ENCODE data around the gene CENPB. TPM values are rescaled to one million over a fixed set of nuclear protein-coding genes. Genes with fewer than 3 reads are reported as not detected.

The CENPB gene
- total RNA-seq, 1 donor from 2014 or later, result 87.7 TPM

GRCh38 chr20:3777716-3778629 lies 8.6 kb downstream of the CENPB start:
- peak overlapping the region; percentile 71 for H3K4me3 Mint-ChIP-seq (ENCODE audit: unreplicated experiment)
- peaks cover 25% of the 10 kb centered on the region for H3K4me1 Mint-ChIP-seq (ENCODE audit: unreplicated experiment)
- no peak for DNase-seq (ENCODE audit: extremely low spot score, unreplicated experiment)
- H3K27ac Mint-ChIP-seq (ENCODE audit: unreplicated experiment), result no peak overlapping the region
- H3K27me3 Mint-ChIP-seq (ENCODE audit: unreplicated experiment), result no peaks in the 10 kb centered on the region
- H3K36me3 Mint-ChIP-seq (ENCODE audit: unreplicated experiment), result no peaks in the 10 kb centered on the region
- no peaks in the 10 kb centered on the region for H3K9me3 Mint-ChIP-seq (ENCODE audit: unreplicated experiment)
- TF ChIP-seq, protein P1, sequence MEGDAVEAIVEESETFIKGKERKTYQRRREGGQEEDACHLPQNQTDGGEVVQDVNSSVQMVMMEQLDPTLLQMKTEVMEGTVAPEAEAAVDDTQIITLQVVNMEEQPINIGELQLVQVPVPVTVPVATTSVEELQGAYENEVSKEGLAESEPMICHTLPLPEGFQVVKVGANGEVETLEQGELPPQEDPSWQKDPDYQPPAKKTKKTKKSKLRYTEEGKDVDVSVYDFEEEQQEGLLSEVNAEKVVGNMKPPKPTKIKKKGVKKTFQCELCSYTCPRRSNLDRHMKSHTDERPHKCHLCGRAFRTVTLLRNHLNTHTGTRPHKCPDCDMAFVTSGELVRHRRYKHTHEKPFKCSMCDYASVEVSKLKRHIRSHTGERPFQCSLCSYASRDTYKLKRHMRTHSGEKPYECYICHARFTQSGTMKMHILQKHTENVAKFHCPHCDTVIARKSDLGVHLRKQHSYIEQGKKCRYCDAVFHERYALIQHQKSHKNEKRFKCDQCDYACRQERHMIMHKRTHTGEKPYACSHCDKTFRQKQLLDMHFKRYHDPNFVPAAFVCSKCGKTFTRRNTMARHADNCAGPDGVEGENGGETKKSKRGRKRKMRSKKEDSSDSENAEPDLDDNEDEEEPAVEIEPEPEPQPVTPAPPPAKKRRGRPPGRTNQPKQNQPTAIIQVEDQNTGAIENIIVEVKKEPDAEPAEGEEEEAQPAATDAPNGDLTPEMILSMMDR (IDR thresholded peaks at IDR 0.05), result no peak

DNA sequence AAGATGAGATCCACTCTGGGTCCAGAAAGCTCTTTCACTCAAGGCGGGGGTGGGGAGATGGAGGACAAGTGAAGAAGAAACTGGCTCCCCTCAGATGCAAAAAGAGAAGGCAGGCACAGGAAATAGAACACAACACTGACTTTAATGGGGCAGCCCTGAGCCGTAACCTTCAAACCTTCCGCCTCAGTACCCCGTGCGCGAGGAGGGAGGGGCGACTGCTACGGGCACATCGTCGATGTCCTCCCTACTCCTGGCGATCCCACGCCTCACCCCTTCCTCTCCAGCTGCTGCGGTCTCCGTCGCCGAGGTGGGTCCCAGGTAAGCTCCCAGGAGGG lies 9.2 kb downstream of the CENPB start:
- H3K9me3 Mint-ChIP-seq (ENCODE audit: unreplicated experiment), result no peaks in the 10 kb centered on the region
- H3K4me1 Mint-ChIP-seq (ENCODE audit: unreplicated experiment), result peaks cover 22% of the 10 kb centered on the region
- no peak for DNase-seq (ENCODE audit: extremely low spot score, unreplicated experiment)
- H3K4me3 Mint-ChIP-seq (ENCODE audit: unreplicated experiment), result peak overlapping the region; percentile 71
- no peaks in the 10 kb centered on the region for H3K36me3 Mint-ChIP-seq (ENCODE audit: unreplicated experiment)
- TF ChIP-seq, protein P1 (IDR thresholded peaks at IDR 0.05), result no peak
- no peak overlapping the region for H3K27ac Mint-ChIP-seq (ENCODE audit: unreplicated experiment)
- H3K27me3 Mint-ChIP-seq (ENCODE audit: unreplicated experiment), result no peaks in the 10 kb centered on the region

GRCh38 chr20:3775457-3776108 lies 11.0 kb downstream of the CENPB start:
- no peak overlapping the region for H3K4me3 Mint-ChIP-seq (ENCODE audit: unreplicated experiment)
- H3K27ac Mint-ChIP-seq (ENCODE audit: unreplicated experiment), result no peak overlapping the region

DNA sequence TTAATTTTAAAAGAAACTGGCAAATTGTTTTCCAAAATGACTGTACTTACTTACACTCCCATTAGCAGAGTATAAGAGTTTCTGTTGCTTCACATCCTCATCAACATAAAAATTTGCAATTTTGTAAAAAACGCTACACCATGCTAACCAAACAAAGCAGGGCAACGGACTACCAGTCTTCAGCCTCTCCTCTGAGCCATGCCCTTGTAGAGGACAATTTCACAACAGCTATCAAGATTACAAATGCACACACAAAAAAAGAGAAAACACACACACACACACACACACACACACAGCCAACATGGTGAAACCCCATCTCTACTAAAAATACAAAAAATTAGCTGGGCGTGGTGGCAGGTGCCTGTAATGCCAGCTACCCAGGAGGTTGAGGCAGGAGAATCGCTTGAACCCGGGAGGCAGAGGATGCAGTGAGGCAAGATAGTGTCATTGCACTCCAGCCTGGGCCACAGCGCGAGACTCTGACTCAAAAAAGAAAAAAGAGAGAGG lies 14.9 kb downstream of the CENPB start:
- Mint-ChIP-seq H3K27me3 (ENCODE audit: unreplicated experiment) (no peaks in the 10 kb centered on the region), H3K36me3 (ENCODE audit: unreplicated experiment) (no peaks in the 10 kb centered on the region), H3K9me3 (ENCODE audit: unreplicated experiment) (no peaks in the 10 kb centered on the region), H3K4me3 (ENCODE audit: unreplicated experiment) (no peak overlapping the region), H3K4me1 (ENCODE audit: unreplicated experiment) (peaks cover 14% of the 10 kb centered on the region), H3K27ac (ENCODE audit: unreplicated experiment) (no peak overlapping the region)
- no peak for DNase-seq (ENCODE audit: extremely low spot score, unreplicated experiment)
- TF ChIP-seq, protein P1 (IDR thresholded peaks at IDR 0.05), result no peak

More at GRCh38 chr20:3775457-3776108, 11.0 kb downstream of the CENPB start:
- no peak for DNase-seq (ENCODE audit: extremely low spot score, unreplicated experiment)
- TF ChIP-seq, protein P1 (IDR thresholded peaks at IDR 0.05), result no peak
- Mint-ChIP-seq H3K36me3 (ENCODE audit: unreplicated experiment) (no peaks in the 10 kb centered on the region), H3K27me3 (ENCODE audit: unreplicated experiment) (no peaks in the 10 kb centered on the region), H3K9me3 (ENCODE audit: unreplicated experiment) (no peaks in the 10 kb centered on the region), H3K4me1 (ENCODE audit: unreplicated experiment) (peaks cover 14% of the 10 kb centered on the region)
